ENCODE data around the gene CACHD1. TPM values are rescaled to one million over a fixed set of nuclear protein-coding genes. Genes with fewer than 3 reads are reported as not detected.
"Not testable (repeated sequence)": the region's sequence is repeated elsewhere in the genome, so short reads cannot be mapped to it uniquely, and the experiment has no call there.

The CACHD1 gene
- total RNA-seq, 1 donor from 2014 or later, result 14.4 TPM

- DNase-seq (ENCODE audit: low spot score), result no peak
Measured at GRCh38 chr1:64581135-64581842, 111.4 kb downstream of the CACHD1 start.

- DNase-seq (ENCODE audit: low spot score), result no peak
Measured at GRCh38 chr1:64581843-64582185, 111.9 kb downstream of the CACHD1 start.

- DNase-seq (ENCODE audit: low spot score), result no peak
Measured at GRCh38 chr1:64584479-64584878, 114.5 kb downstream of the CACHD1 start.

- no peak for DNase-seq (ENCODE audit: low spot score)
Measured at GRCh38 chr1:64588876-64589275, 118.9 kb downstream of the CACHD1 start.

GRCh38 chr1:64590316-64590715 is 120.4 kb downstream of the CACHD1 start:
- DNase-seq (ENCODE audit: low spot score), result no peak

GRCh38 chr1:64594446-64594845 is 124.5 kb downstream of the CACHD1 start:
- DNase-seq (ENCODE audit: low spot score), result no peak

- no peak for DNase-seq (ENCODE audit: low spot score)
Measured at GRCh38 chr1:64595871-64596515, 126.1 kb downstream of the CACHD1 start.

- no peak for DNase-seq (ENCODE audit: low spot score)
Measured at GRCh38 chr1:64597113-64597512, 127.2 kb downstream of the CACHD1 start.

- no peak for DNase-seq (ENCODE audit: low spot score)
Measured at GRCh38 chr1:64598100-64598571, 128.2 kb downstream of the CACHD1 start.

GRCh38 chr1:64599242-64599641 is 129.3 kb downstream of the CACHD1 start:
- no peak for DNase-seq (ENCODE audit: low spot score)

GRCh38 chr1:64601207-64601606 is 131.3 kb downstream of the CACHD1 start:
- no peak for DNase-seq (ENCODE audit: low spot score)

- no peak for DNase-seq (ENCODE audit: low spot score)
Measured at GRCh38 chr1:64608005-64608650, 138.2 kb downstream of the CACHD1 start.

GRCh38 chr1:64608651-64609048 is 138.7 kb downstream of the CACHD1 start:
- DNase-seq (ENCODE audit: low spot score), result no peak

- not testable (repeated sequence) for DNase-seq (ENCODE audit: low spot score)
Measured at GRCh38 chr1:64610950-64611349, 141.0 kb downstream of the CACHD1 start.

GRCh38 chr1:64616039-64616438 is 146.1 kb downstream of the CACHD1 start:
- DNase-seq (ENCODE audit: low spot score), result no peak

GRCh38 chr1:64623750-64624191 is 153.8 kb downstream of the CACHD1 start:
- DNase-seq (ENCODE audit: low spot score), result no peak

GRCh38 chr1:64624218-64624713 is 154.3 kb downstream of the CACHD1 start:
- no peak for DNase-seq (ENCODE audit: low spot score)

GRCh38 chr1:64624808-64625207 is 154.9 kb downstream of the CACHD1 start:
- DNase-seq (ENCODE audit: low spot score), result no peak

GRCh38 chr1:64630611-64631010 is 160.7 kb downstream of the CACHD1 start:
- DNase-seq (ENCODE audit: low spot score), result no peak

GRCh38 chr1:64631346-64632034 is 161.6 kb downstream of the CACHD1 start:
- DNase-seq (ENCODE audit: low spot score), result no peak

GRCh38 chr1:64632936-64633335 is 163.0 kb downstream of the CACHD1 start:
- no peak for DNase-seq (ENCODE audit: low spot score)

GRCh38 chr1:64645735-64646134 is 175.8 kb downstream of the CACHD1 start:
- no peak for DNase-seq (ENCODE audit: low spot score)

All from mesenteric fat pad (tissue), 1 donor.